Fibroblast of lung (primary cell): ENCODE measurements around the gene ZFP36L1. TPM values are rescaled to one million over a fixed set of nuclear protein-coding genes. Genes with fewer than 3 reads are reported as not detected.
A peak's percentile ranks its signal among the peaks of the same experiment; 100 is the strongest.

ENCODE experiments used
- DNase-seq, 2 donors: peaks; one replicate each; pipeline versions ENCODE4 v3.0.0 to v3.0.0-alpha.2; 2010; ENCODE audit warnings: low read depth in 2 of 2
- H2AFZ ChIP-seq: 2 replicates; pipeline ENCODE4 v1.5.1; 2012; ENCODE audit warnings: low read length, control low read depth, inconsistent platforms
- H3K27ac ChIP-seq: 2 replicates; pipeline ENCODE4 v1.5.1; 2011; ENCODE audit warnings: low read length, control low read depth; ENCODE audit not compliant: insufficient read depth
- H3K27me3 ChIP-seq: 2 replicates; pipeline ENCODE4 v1.5.1; 2011; ENCODE audit warnings: mild to moderate bottlenecking, low read length; ENCODE audit not compliant: control insufficient read depth, insufficient read depth
- H3K36me3 ChIP-seq: 2 replicates; pipeline ENCODE4 v1.5.1; 2011; ENCODE audit warnings: low read length; ENCODE audit not compliant: control insufficient read depth, insufficient read depth
- H3K4me1 ChIP-seq: 2 replicates; pipeline ENCODE4 v1.5.1; 2011; ENCODE audit warnings: low read length; ENCODE audit not compliant: control insufficient read depth, insufficient read depth; ENCODE audit errors: extremely low read depth
- H3K4me2 ChIP-seq: 2 replicates; pipeline ENCODE4 v1.5.1; 2011; ENCODE audit warnings: low read length, control low read depth; ENCODE audit not compliant: insufficient read depth; ENCODE audit errors: extremely low read depth
- H3K4me3 ChIP-seq, 4 experiments: fragments of 200-600 bp in 1 of 4; sonication (generic) in 1 of 4; replicated peaks in 1 of 4; 2 replicates each; pipeline ENCODE4 v1.5.1; 2011 to 2016; ENCODE audit warnings: low read length in 4 of 4, low read depth in 3 of 4, mild to moderate bottlenecking in 3 of 4, control low read depth in 2 of 4, inconsistent platforms in 1 of 4, mixed read lengths in 1 of 4; ENCODE audit not compliant: insufficient read depth in 1 of 4; ENCODE audit errors: control extremely low read depth in 1 of 4
- H3K79me2 ChIP-seq: 2 replicates; pipeline ENCODE4 v1.5.1; 2012; ENCODE audit warnings: mild to moderate bottlenecking, low read length, inconsistent platforms; ENCODE audit not compliant: control insufficient read depth, insufficient read depth
- H3K9ac ChIP-seq: 2 replicates; pipeline ENCODE4 v1.5.1; 2011; ENCODE audit warnings: mild to moderate bottlenecking, low read length, control low read depth; ENCODE audit not compliant: insufficient read depth
- H3K9me3 ChIP-seq: 2 replicates; pipeline ENCODE4 v1.5.1; 2012; ENCODE audit warnings: low read depth, low read length; ENCODE audit not compliant: control insufficient read depth, insufficient read depth
- H4K20me1 ChIP-seq: 2 replicates; pipeline ENCODE4 v1.5.1; 2011; ENCODE audit warnings: low read length; ENCODE audit not compliant: control insufficient read depth, insufficient read depth; ENCODE audit errors: extremely low read depth
- EZH2 ChIP-seq: IDR thresholded peaks from 2 replicates; pipeline ENCODE4 v1.5.1; 2012; ENCODE audit warnings: low read length, control low read depth, mild to moderate bottlenecking; ENCODE audit errors: missing control alignments
- polyA plus RNA-seq, 2 donors: library from polyadenylated mRNA; depleted of rRNA in 1 of 2; stranded (reverse) in 1 of 2; unstranded in 1 of 2; fragments of >200 nt; gene quantifications; 2 replicates each; pipeline ENCODE4 v1.2.1, GENCODE V29; 2011 to 2012; ENCODE audit warnings: missing spikeins in 1 of 2
- total RNA-seq: library from RNA; depleted of rRNA; stranded (reverse); fragments of >200 nt; gene quantifications from 2 replicates; pipeline ENCODE4 v1.2.1, GENCODE V29; 2014
- TF ChIP-seq, protein P1 (sequence below), 2 donors: IDR thresholded peaks in 1 of 2; conservative IDR thresholded peaks in 1 of 2; 1 replicate in 1 of 2; 2 replicates in 1 of 2; pipeline ENCODE4 v1.5.1; 2011 to 2012; ENCODE audit warnings: low read length in 2 of 2, control low read depth in 1 of 2, inconsistent platforms in 1 of 2, low read depth in 1 of 2, mild to moderate bottlenecking in 1 of 2

Gene ZFP36L1
- total and polyA plus RNA-seq, 2 donors (not counting 1 experiment from before 2014, with no cell fraction given) = 22.0 to 41.7 TPM

- no peaks in the 10 kb centered on the region for H3K9me3 ChIP-seq
- H3K9ac ChIP-seq = no peak overlapping the region
- H3K79me2 ChIP-seq = no peaks in the 10 kb centered on the region
- H3K4me3 ChIP-seq = no peak overlapping the region
- H3K4me2 ChIP-seq = no peak overlapping the region
- no peaks in the 10 kb centered on the region for H4K20me1 ChIP-seq
- H3K4me1 ChIP-seq = peaks cover 13% of the 10 kb centered on the region
- no peak for TF ChIP-seq EZH2
- TF ChIP-seq, protein P1, sequence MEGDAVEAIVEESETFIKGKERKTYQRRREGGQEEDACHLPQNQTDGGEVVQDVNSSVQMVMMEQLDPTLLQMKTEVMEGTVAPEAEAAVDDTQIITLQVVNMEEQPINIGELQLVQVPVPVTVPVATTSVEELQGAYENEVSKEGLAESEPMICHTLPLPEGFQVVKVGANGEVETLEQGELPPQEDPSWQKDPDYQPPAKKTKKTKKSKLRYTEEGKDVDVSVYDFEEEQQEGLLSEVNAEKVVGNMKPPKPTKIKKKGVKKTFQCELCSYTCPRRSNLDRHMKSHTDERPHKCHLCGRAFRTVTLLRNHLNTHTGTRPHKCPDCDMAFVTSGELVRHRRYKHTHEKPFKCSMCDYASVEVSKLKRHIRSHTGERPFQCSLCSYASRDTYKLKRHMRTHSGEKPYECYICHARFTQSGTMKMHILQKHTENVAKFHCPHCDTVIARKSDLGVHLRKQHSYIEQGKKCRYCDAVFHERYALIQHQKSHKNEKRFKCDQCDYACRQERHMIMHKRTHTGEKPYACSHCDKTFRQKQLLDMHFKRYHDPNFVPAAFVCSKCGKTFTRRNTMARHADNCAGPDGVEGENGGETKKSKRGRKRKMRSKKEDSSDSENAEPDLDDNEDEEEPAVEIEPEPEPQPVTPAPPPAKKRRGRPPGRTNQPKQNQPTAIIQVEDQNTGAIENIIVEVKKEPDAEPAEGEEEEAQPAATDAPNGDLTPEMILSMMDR (conservative IDR thresholded peaks at IDR 0.05 in 1 of 2, IDR thresholded peaks at IDR 0.05 in 1 of 2; ENCODE audit: low read depth in 1 of 2, low read length in 2 of 2) = no peak
- peak overlapping the region; percentile 77 for H3K27ac ChIP-seq
- H3K27me3 ChIP-seq = no peaks in the 10 kb centered on the region
- H2AFZ ChIP-seq = peak overlapping the region; percentile 9
- no peak for DNase-seq
- no peaks in the 10 kb centered on the region for H3K36me3 ChIP-seq
Observed at GRCh38 chr14:68806526-68807147, 13.8 kb upstream of the ZFP36L1 start.

DNA sequence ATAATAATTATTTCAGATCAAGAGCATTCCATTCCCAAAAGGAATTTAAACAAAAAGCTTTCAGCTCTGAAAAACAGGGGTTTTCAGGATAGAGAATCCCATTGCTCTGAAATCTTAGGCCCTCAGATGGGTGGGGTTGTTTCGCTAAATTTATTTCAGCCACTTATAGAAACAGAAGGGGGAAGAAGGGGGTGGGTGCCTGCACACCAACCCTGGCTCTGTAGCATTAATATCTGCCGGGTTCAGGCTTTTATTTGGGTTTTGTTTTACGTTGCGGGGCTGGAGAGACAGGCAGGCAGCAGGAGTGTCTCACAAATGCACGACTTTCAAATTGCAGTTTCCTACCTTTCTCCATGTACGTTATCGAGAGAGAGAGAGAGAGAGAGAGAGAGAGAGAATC is 12.5 kb upstream of the ZFP36L1 start:
- no peak for DNase-seq
- no peaks in the 10 kb centered on the region for H3K36me3 ChIP-seq
- H3K27me3 ChIP-seq = no peaks in the 10 kb centered on the region
- TF ChIP-seq, protein P1 (conservative IDR thresholded peaks at IDR 0.05 in 1 of 2, IDR thresholded peaks at IDR 0.05 in 1 of 2; ENCODE audit: low read depth in 1 of 2, low read length in 2 of 2) = no peak
- no peak for TF ChIP-seq EZH2
- no peaks in the 10 kb centered on the region for H4K20me1 ChIP-seq
- no peak overlapping the region for H3K4me2 ChIP-seq
- H3K9ac ChIP-seq = no peak overlapping the region
- H3K79me2 ChIP-seq = no peaks in the 10 kb centered on the region
- H3K9me3 ChIP-seq = no peaks in the 10 kb centered on the region
- no peak overlapping the region for H2AFZ ChIP-seq
- H3K4me1 ChIP-seq = peaks cover 13% of the 10 kb centered on the region
- H3K4me3 ChIP-seq = no peak overlapping the region
- no peak overlapping the region for H3K27ac ChIP-seq

- Histone ChIP-seq H4K20me1 (no peaks in the 10 kb centered on the region), H3K4me3 (no peak overlapping the region), H3K27ac (no peak overlapping the region), H3K79me2 (no peaks in the 10 kb centered on the region), H3K9me3 (no peaks in the 10 kb centered on the region), H3K9ac (no peak overlapping the region), H3K4me1 (peaks cover 4% of the 10 kb centered on the region), H2AFZ (no peak overlapping the region), H3K4me2 (no peak overlapping the region), H3K36me3 (no peaks in the 10 kb centered on the region), H3K27me3 (no peaks in the 10 kb centered on the region)
- TF ChIP-seq, protein P1 (conservative IDR thresholded peaks at IDR 0.05 in 1 of 2, IDR thresholded peaks at IDR 0.05 in 1 of 2; ENCODE audit: low read depth in 1 of 2, low read length in 2 of 2) = no peak
- no peak for TF ChIP-seq EZH2
- DNase-seq = no peak
Observed at GRCh38 chr14:68801631-68802030, 8.8 kb upstream of the ZFP36L1 start.
